GM21367 (cell line): ENCODE data around the gene CPT1B.
A peak's percentile ranks its signal among the peaks of the same experiment; 100 is the strongest.
"Not testable (repeated sequence)": the region's sequence is repeated elsewhere in the genome, so short reads cannot be mapped to it uniquely, and the experiment has no call there.

Source experiments
- ATAC-seq: cut with Tn5 transposase; IDR thresholded peaks from one replicate; pipeline ENCODE4 v1.9.1; 2021; ENCODE audit not compliant: unreplicated experiment

The CPT1B gene

GRCh38 chr22:50529897-50530579 is 48.2 kb downstream of the CPT1B start, which contains the start of gene TYMP:
Gene TYMP (minus strand): TSS chr22:50530012. CDS start chr22:50529709, 303 bp downstream.
- no peak for ATAC-seq

- no peak for ATAC-seq
Measured at GRCh38 chr22:50529416-50529896, 48.8 kb downstream of the CPT1B start.

- no peak for ATAC-seq
Measured at GRCh38 chr22:50528682-50529415, 49.4 kb downstream of the CPT1B start.

- ATAC-seq: no peak
Measured at GRCh38 chr22:50527921-50528681, 50.1 kb downstream of the CPT1B start.

- no peak for ATAC-seq
Measured at GRCh38 chr22:50526834-50527801, 51.1 kb downstream of the CPT1B start.

GRCh38 chr22:50526108-50526833 is 52.0 kb downstream of the CPT1B start:
- ATAC-seq: peak; percentile 20

- peak; percentile 7 for ATAC-seq
Measured at GRCh38 chr22:50525858-50526107, 52.4 kb downstream of the CPT1B start.

GRCh38 chr22:50525104-50525857 is 52.9 kb downstream of the CPT1B start, which contains the start of gene SCO2:
Gene SCO2 (minus strand): TSS chr22:50525598. CDS start chr22:50524411, 1,187 bp downstream.
- ATAC-seq: peak; percentile 19

- no peak for ATAC-seq
Measured at GRCh38 chr22:50524676-50525103, 53.5 kb downstream of the CPT1B start.

- no peak for ATAC-seq
Measured at GRCh38 chr22:50523806-50524675, 54.2 kb downstream of the CPT1B start.

- ATAC-seq: no peak
Measured at GRCh38 chr22:50523458-50523805, 54.8 kb downstream of the CPT1B start.

- no peak for ATAC-seq
Measured at GRCh38 chr22:50522806-50523438, 55.3 kb downstream of the CPT1B start.

- ATAC-seq: no peak
Measured at GRCh38 chr22:50522208-50522805, 55.9 kb downstream of the CPT1B start.

- ATAC-seq: no peak
Measured at GRCh38 chr22:50521710-50522109, 56.5 kb downstream of the CPT1B start.

- ATAC-seq: no peak
Measured at GRCh38 chr22:50520826-50521453, 57.3 kb downstream of the CPT1B start.

GRCh38 chr22:50520184-50520583 is 58.0 kb downstream of the CPT1B start:
- not testable (repeated sequence) for ATAC-seq

GRCh38 chr22:50519151-50519550 is 59.1 kb downstream of the CPT1B start:
- ATAC-seq: no peak
